IMR-90 (cell line): ENCODE data around the gene YJU2. TPM values are rescaled to one million over a fixed set of nuclear protein-coding genes. Genes with fewer than 3 reads are reported as not detected.

Source experiments
- ATAC-seq: fragments of 200-7000 bp; cut with Tn5 transposase; 2 replicates; pipeline ENCODE4 v1.9.1; 2020; ENCODE audit warnings: low read depth, mild to moderate bottlenecking, moderate library complexity
- BruUV-seq: library from RNA; stranded (reverse); fragments of 400-500 nt; replicated peaks from 2 replicates; lab custom pipeline; 2021; lab: Mats Ljungman, UMichigan
- CTCF ChIA-PET: fragments of 300-600 bp; formaldehyde crosslinking; extraction: SDS; loops from one replicate; lab custom pipeline; 2021; ENCODE audit warnings: antibody characterized with exemption; lab: Yijun Ruan, JAX
- POLR2A ChIA-PET: fragments of 300-600 bp; sonication (Branson Sonifier 250); formaldehyde crosslinking; loops from one replicate; lab custom pipeline; 2022; ENCODE audit warnings: antibody characterized with exemption; ENCODE audit not compliant: unreplicated experiment; lab: Charles Lee
- DNase-seq: peaks from one replicate; pipeline ENCODE4 v3.0.0; 2013
- H2AFZ ChIP-seq: replicated peaks from 2 replicates; pipeline ENCODE3; 2013; ENCODE audit warnings: low read length, mild to moderate bottlenecking; ENCODE audit not compliant: poor library complexity
- H2AK5ac ChIP-seq: 2 replicates; pipeline ENCODE4 v1.6.1; 2013; ENCODE audit warnings: low read depth, low read length, inconsistent platforms
- H2AK9ac ChIP-seq: replicated peaks from 2 replicates; pipeline ENCODE3; 2013; ENCODE audit warnings: mild to moderate bottlenecking, low read depth, low read length, moderate library complexity; ENCODE audit not compliant: poor library complexity
- H2BK120ac ChIP-seq: 2 replicates; pipeline ENCODE4 v1.6.1; 2013; ENCODE audit warnings: low read depth, low read length, inconsistent platforms
- H2BK15ac ChIP-seq: 3 replicates; pipeline ENCODE4 v1.6.1; 2013; ENCODE audit warnings: low read depth, low read length, inconsistent platforms
- H2BK20ac ChIP-seq: 2 replicates; pipeline ENCODE4 v1.6.1; 2013; ENCODE audit warnings: low read depth, mild to moderate bottlenecking, inconsistent platforms, low read length, moderate library complexity
- H2BK5ac ChIP-seq: 2 replicates; pipeline ENCODE4 v1.6.1; 2013; ENCODE audit warnings: mild to moderate bottlenecking, low read depth, low read length, inconsistent platforms; ENCODE audit not compliant: poor library complexity, severe bottlenecking
- H3K14ac ChIP-seq: replicated peaks from 2 replicates; pipeline ENCODE4 v1.6.1; 2013; ENCODE audit warnings: low read depth, low read length, inconsistent platforms
- H3K18ac ChIP-seq: 2 replicates; pipeline ENCODE4 v1.6.1; 2013; ENCODE audit warnings: low read depth, low read length, control low read depth
- H3K23ac ChIP-seq: 2 replicates; pipeline ENCODE4 v1.6.1; 2013; ENCODE audit warnings: low read depth, low read length, inconsistent platforms
- H3K27ac ChIP-seq: 2 replicates; pipeline ENCODE4 v1.5.1; 2013; ENCODE audit warnings: mild to moderate bottlenecking, control low read depth, low read length; ENCODE audit not compliant: insufficient read depth
- H3K27me3 ChIP-seq: 2 replicates; pipeline ENCODE4 v1.6.1; 2013; ENCODE audit warnings: low read length; ENCODE audit not compliant: control insufficient read depth, insufficient read depth
- H3K36me3 ChIP-seq: 2 replicates; pipeline ENCODE4 v1.6.1; 2013; ENCODE audit warnings: low read length, mixed read lengths; ENCODE audit not compliant: control insufficient read depth, insufficient read depth
- H3K4ac ChIP-seq: 2 replicates; pipeline ENCODE4 v1.6.1; 2013; ENCODE audit warnings: low read depth, low read length, inconsistent platforms
- H3K4me1 ChIP-seq: 2 replicates; pipeline ENCODE4 v1.6.1; 2013; ENCODE audit warnings: low read length, mixed read lengths; ENCODE audit not compliant: control insufficient read depth, insufficient read depth
- H3K4me2 ChIP-seq: 2 replicates; pipeline ENCODE4 v1.6.1; 2013; ENCODE audit warnings: low read depth, mild to moderate bottlenecking, control low read depth, low read length, moderate library complexity
- H3K4me3 ChIP-seq: 2 replicates; pipeline ENCODE4 v1.5.1; 2013; ENCODE audit warnings: low read depth, mild to moderate bottlenecking, control low read depth, low read length, moderate library complexity; ENCODE audit not compliant: insufficient read depth
- H3K56ac ChIP-seq: 2 replicates; pipeline ENCODE4 v1.6.1; 2013; ENCODE audit warnings: low read length, inconsistent platforms; ENCODE audit not compliant: insufficient read depth; ENCODE audit errors: extremely low read depth
- H3K79me1 ChIP-seq, 2 experiments: 2 replicates each; pipeline ENCODE4 v1.6.1; 2013; ENCODE audit warnings: low read length in 2 of 2, inconsistent platforms in 1 of 2, low read depth in 1 of 2
- H3K9ac ChIP-seq: 2 replicates; pipeline ENCODE4 v1.6.1; 2013; ENCODE audit warnings: low read depth, low read length, control low read depth
- H3K9me1 ChIP-seq: 2 replicates; pipeline ENCODE4 v1.6.1; 2013; ENCODE audit warnings: low read length, inconsistent platforms; ENCODE audit not compliant: insufficient read depth
- H3K9me3 ChIP-seq: 2 replicates; pipeline ENCODE4 v1.6.1; 2013; ENCODE audit warnings: low read length; ENCODE audit not compliant: control insufficient read depth, insufficient read depth
- H4K20me1 ChIP-seq: 2 replicates; pipeline ENCODE4 v1.6.1; 2013; ENCODE audit warnings: low read length, inconsistent platforms; ENCODE audit not compliant: insufficient read depth
- H4K5ac ChIP-seq: 2 replicates; pipeline ENCODE4 v1.6.1; 2013; ENCODE audit warnings: mild to moderate bottlenecking, low read depth, low read length, control low read depth
- H4K8ac ChIP-seq, 2 experiments: 2 replicates each; pipeline ENCODE4 v1.6.1; 2013; ENCODE audit warnings: low read depth in 2 of 2, low read length in 2 of 2, control low read depth in 1 of 2, inconsistent platforms in 1 of 2
- H4K91ac ChIP-seq: 2 replicates; pipeline ENCODE4 v1.6.1; 2013; ENCODE audit warnings: low read depth, low read length, inconsistent platforms; ENCODE audit not compliant: insufficient read depth
- BHLHE40 ChIP-seq: fragments of 150-350 bp; IDR thresholded peaks from 2 replicates; pipeline ENCODE4 v1.6.1; 2016; ENCODE audit warnings: mild to moderate bottlenecking, low read depth, low read length
- CEBPB ChIP-seq: IDR thresholded peaks from 2 replicates; pipeline ENCODE4 v1.6.1; 2012; ENCODE audit warnings: low read depth, low read length, improper control_type of control experiment
- CHD1 ChIP-seq: IDR thresholded peaks from 2 replicates; pipeline ENCODE4 v1.6.1; 2012; ENCODE audit warnings: low read depth, low read length, improper control_type of control experiment
- CTCF ChIP-seq: conservative IDR thresholded peaks from 2 replicates; pipeline ENCODE4 v1.5.1; 2012; ENCODE audit warnings: mild to moderate bottlenecking, low read depth, low read length, improper control_type of control experiment
- ELK1 ChIP-seq: fragments of 150-350 bp; IDR thresholded peaks from 2 replicates; pipeline ENCODE4 v1.6.1; 2016; ENCODE audit warnings: low read depth, mild to moderate bottlenecking, low read length, moderate library complexity, borderline replicate concordance
- FOS ChIP-seq: fragments of 150-350 bp; IDR thresholded peaks from 2 replicates; pipeline ENCODE4 v1.6.1; 2016; ENCODE audit warnings: low read depth, low read length
- MAFK ChIP-seq: IDR thresholded peaks from 2 replicates; pipeline ENCODE4 v1.6.1; 2012; ENCODE audit warnings: low read depth, low read length, improper control_type of control experiment
- MAZ ChIP-seq: IDR thresholded peaks from 2 replicates; pipeline ENCODE4 v1.6.1; 2012; ENCODE audit warnings: low read depth, mild to moderate bottlenecking, low read length, improper control_type of control experiment, moderate library complexity, borderline replicate concordance
- MXI1 ChIP-seq: IDR thresholded peaks from 2 replicates; pipeline ENCODE4 v1.6.1; 2012; ENCODE audit warnings: low read depth, mild to moderate bottlenecking, low read length, moderate library complexity, borderline replicate concordance
- NFE2L2 ChIP-seq: fragments of 150-350 bp; IDR thresholded peaks from 2 replicates; pipeline ENCODE4 v1.6.1; 2016; ENCODE audit warnings: low read depth, mild to moderate bottlenecking, low read length
- POLR2A ChIP-seq: IDR thresholded peaks from 2 replicates; pipeline ENCODE4 v1.6.1; 2012; ENCODE audit warnings: mild to moderate bottlenecking, low read depth, low read length
- RAD21 ChIP-seq: IDR thresholded peaks from 2 replicates; pipeline ENCODE4 v1.6.1; 2012; ENCODE audit warnings: low read length, improper control_type of control experiment
- RCOR1 ChIP-seq: IDR thresholded peaks from 2 replicates; pipeline ENCODE4 v1.6.1; 2012; ENCODE audit warnings: mild to moderate bottlenecking, low read length, improper control_type of control experiment; ENCODE audit not compliant: insufficient replicate concordance
- RFX5 ChIP-seq: IDR thresholded peaks from 2 replicates; pipeline ENCODE4 v1.8.0; 2012; ENCODE audit warnings: low read depth, mild to moderate bottlenecking, low read length, moderate library complexity
- SMC3 ChIP-seq: fragments of 150-350 bp; IDR thresholded peaks from 2 replicates; pipeline ENCODE4 v1.6.1; 2016; ENCODE audit warnings: low read depth, mild to moderate bottlenecking, antibody characterized with exemption, low read length, moderate library complexity
- USF2 ChIP-seq: fragments of 150-350 bp; IDR thresholded peaks from 2 replicates; pipeline ENCODE4 v1.6.1; 2017; ENCODE audit warnings: mild to moderate bottlenecking, antibody characterized with exemption, low read length, low read depth
- WGBS, 2 experiments: methylation state at CpG; one replicate each; pipeline versions ENCODE4 v1.1.5 to v1.1.7; 2013; ENCODE audit warnings: missing lambda C conversion rate in 2 of 2; ENCODE audit not compliant: insufficient read length in 1 of 2; ENCODE audit errors: extremely low coverage in 2 of 2; 5-methylcytosine and 5-hydroxymethylcytosine counted together
- dilution Hi-C: fragments of 300-500 bp; cut with HindIII; formaldehyde crosslinking; loops from one replicate; pipeline ENCODE4 v1.14.3; 2018; ENCODE audit warnings: low sequenced_read_pairs; ENCODE audit not compliant: unreplicated experiment
- in situ Hi-C: fragments of 300-500 bp; cut with MboI; formaldehyde crosslinking; loops from 3 replicates; pipeline ENCODE4 v1.14.3; 2019; ENCODE audit warnings: low sequenced_read_pairs, inconsistent platforms, mixed read lengths
- intact Hi-C: fragments of 100-400 bp; cut with micrococcal nuclease; formaldehyde crosslinking; loops from 2 replicates; pipeline ENCODE4 v1.10.0; 2022
- polyA plus RNA-seq, 3 experiments: library from polyadenylated mRNA; depleted of rRNA; stranded (reverse); fragments of >200 nt; gene quantifications; 2 replicates each; pipeline ENCODE4 v1.2.3, GENCODE V29; 2012; ENCODE audit warnings: low replicate concordance in 1 of 3
- total RNA-seq: library from RNA; depleted of rRNA; stranded (reverse); fragments of >200 nt; gene quantifications from 2 replicates; pipeline ENCODE4 v1.2.3, GENCODE V29; 2012

The YJU2 gene
- total and polyA plus RNA-seq, 2 of the 4 experiments (the other 2 are of a cell fraction), result 15.6 to 18.9 TPM

GRCh38 chr19:4316956-4317355 lies 70.1 kb downstream of the YJU2 start:
- H2BK20ac ChIP-seq, result no peak overlapping the region
- H4K20me1 ChIP-seq, result no peaks in the 10 kb centered on the region
- no peak overlapping the region for H3K23ac ChIP-seq
- H4K8ac ChIP-seq, result no peak overlapping the region
- ChIA-PET POLR2A (no interaction called here), CTCF (no interaction called here)
- BruUV-seq, result no TSS peak
- no peaks in the 10 kb centered on the region for H3K4me1 ChIP-seq
- no peak overlapping the region for H4K5ac ChIP-seq
- no peak overlapping the region for H3K27ac ChIP-seq
- H2BK15ac ChIP-seq, result no peak overlapping the region
- no peak overlapping the region for H2BK120ac ChIP-seq
- H2AK5ac ChIP-seq, result no peak overlapping the region
- no peaks in the 10 kb centered on the region; the same call in 1 of the 2 replicates for H3K36me3 ChIP-seq
- peaks cover 3% of the 10 kb centered on the region; the same call in 1 of the 2 replicates for H3K9me3 ChIP-seq
- no peak overlapping the region for H2AFZ ChIP-seq
- intact Hi-C loops, result no loop called here
- H3K4me2 ChIP-seq, result no peak overlapping the region
- H4K91ac ChIP-seq, result no peak overlapping the region
- in situ Hi-C loops, result no loop called here
- no peak overlapping the region for H3K4me3 ChIP-seq
- ATAC-seq (no peak), DNase-seq (no peak)
- no peak overlapping the region for H3K14ac ChIP-seq
- no peak overlapping the region for H2AK9ac ChIP-seq
- dilution Hi-C loops, result no loop called here
- no peak overlapping the region for H3K18ac ChIP-seq
- no CpG with 5 or more reads among the region's 9 CpGs for WGBS, 2 experiments
- no peaks in the 10 kb centered on the region; a peak in 1 of 4 replicates for H3K79me1 ChIP-seq
- no peak overlapping the region for H2BK5ac ChIP-seq
- H3K9me1 ChIP-seq, result no peaks in the 10 kb centered on the region
- H3K56ac ChIP-seq, result no peak overlapping the region
- H3K9ac ChIP-seq, result no peak overlapping the region
- H3K27me3 ChIP-seq, result no peaks in the 10 kb centered on the region
- no peak for TF ChIP-seq BHLHE40
- TF ChIP-seq RAD21, result no peak
- TF ChIP-seq CEBPB, result no peak
- no peak for TF ChIP-seq RFX5
- no peak for TF ChIP-seq SMC3
- TF ChIP-seq FOS, result no peak
- no peak for TF ChIP-seq CHD1
- no peak for TF ChIP-seq RCOR1
- no peak for TF ChIP-seq USF2
- TF ChIP-seq MAFK, result no peak
- no peak for TF ChIP-seq NFE2L2
- TF ChIP-seq MXI1, result no peak
- TF ChIP-seq MAZ, result no peak
- TF ChIP-seq POLR2A, result no peak
- TF ChIP-seq ELK1, result no peak
- TF ChIP-seq CTCF, result no peak
- no peak overlapping the region for H3K4ac ChIP-seq
